HL-60 (cell line): ENCODE results near the gene CXCR6.

ENCODE experiments used
- DNase-seq, 2 experiments: peaks; one replicate each; pipeline ENCODE4 v3.0.0-alpha.2; 2010 to 2020; ENCODE audit warnings: low read depth in 1 of 2, low spot score in 1 of 2
- H3K27ac ChIP-seq: fragments of 250-450 bp; sonication (Bioruptor Pico); replicated peaks from 2 replicates; pipeline ENCODE4 v1.5.1; 2020; ENCODE audit warnings: mild to moderate bottlenecking, moderate library complexity
- H3K27me3 ChIP-seq: fragments of 250-450 bp; sonication (Bioruptor Pico); 2 replicates; pipeline ENCODE4 v1.5.1; 2021; ENCODE audit warnings: mild to moderate bottlenecking, moderate library complexity; ENCODE audit not compliant: insufficient read depth, poor library complexity, severe bottlenecking
- H3K4me3 ChIP-seq: replicated peaks from 2 replicates; pipeline ENCODE4 v1.5.1; 2011; ENCODE audit warnings: mild to moderate bottlenecking, control low read depth, low read length; ENCODE audit not compliant: insufficient read depth
- GABPA ChIP-seq: IDR thresholded peaks from 2 replicates; pipeline ENCODE4 v1.6.1; 2012; ENCODE audit warnings: low read depth
- POLR2AphosphoS5 ChIP-seq: IDR thresholded peaks from 2 replicates; pipeline ENCODE4 v1.6.1; 2012; ENCODE audit warnings: low read depth
- SPI1 ChIP-seq: IDR thresholded peaks from 2 replicates; pipeline ENCODE4 v1.6.1; 2012; ENCODE audit warnings: low read depth, mild to moderate bottlenecking, borderline replicate concordance
- TF ChIP-seq, protein P1 (sequence below): IDR thresholded peaks from one replicate; pipeline ENCODE4 v1.5.1; 2011; ENCODE audit warnings: low read length, control low read depth, inconsistent platforms; ENCODE audit not compliant: insufficient read depth
- TF ChIP-seq, protein P2 (sequence below): IDR thresholded peaks from 2 replicates; pipeline ENCODE4 v1.6.1; 2012; ENCODE audit warnings: low read depth; ENCODE audit not compliant: insufficient replicate concordance

The CXCR6 gene

DNA sequence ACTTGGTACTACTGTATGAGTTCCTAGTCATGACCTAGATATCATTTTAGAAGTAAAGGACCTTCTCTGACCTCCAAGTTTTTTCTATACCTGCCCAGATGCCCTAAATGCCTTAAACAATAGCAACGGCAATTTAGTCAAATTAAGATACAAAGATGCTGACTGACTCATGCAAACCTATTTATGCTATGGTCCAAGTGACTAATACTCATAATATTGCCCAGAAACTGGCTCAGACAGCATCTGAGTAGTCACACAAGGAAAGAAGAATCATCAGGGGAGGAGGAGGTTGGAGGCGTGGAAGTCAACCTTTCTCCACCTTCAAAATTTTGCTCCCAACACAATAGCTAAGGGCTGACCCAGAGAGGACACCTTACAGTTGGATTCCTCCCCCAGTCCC is 45.5 kb downstream of the CXCR6 start:
- TF ChIP-seq, protein P1, sequence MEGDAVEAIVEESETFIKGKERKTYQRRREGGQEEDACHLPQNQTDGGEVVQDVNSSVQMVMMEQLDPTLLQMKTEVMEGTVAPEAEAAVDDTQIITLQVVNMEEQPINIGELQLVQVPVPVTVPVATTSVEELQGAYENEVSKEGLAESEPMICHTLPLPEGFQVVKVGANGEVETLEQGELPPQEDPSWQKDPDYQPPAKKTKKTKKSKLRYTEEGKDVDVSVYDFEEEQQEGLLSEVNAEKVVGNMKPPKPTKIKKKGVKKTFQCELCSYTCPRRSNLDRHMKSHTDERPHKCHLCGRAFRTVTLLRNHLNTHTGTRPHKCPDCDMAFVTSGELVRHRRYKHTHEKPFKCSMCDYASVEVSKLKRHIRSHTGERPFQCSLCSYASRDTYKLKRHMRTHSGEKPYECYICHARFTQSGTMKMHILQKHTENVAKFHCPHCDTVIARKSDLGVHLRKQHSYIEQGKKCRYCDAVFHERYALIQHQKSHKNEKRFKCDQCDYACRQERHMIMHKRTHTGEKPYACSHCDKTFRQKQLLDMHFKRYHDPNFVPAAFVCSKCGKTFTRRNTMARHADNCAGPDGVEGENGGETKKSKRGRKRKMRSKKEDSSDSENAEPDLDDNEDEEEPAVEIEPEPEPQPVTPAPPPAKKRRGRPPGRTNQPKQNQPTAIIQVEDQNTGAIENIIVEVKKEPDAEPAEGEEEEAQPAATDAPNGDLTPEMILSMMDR = no peak
- TF ChIP-seq, protein P2, sequence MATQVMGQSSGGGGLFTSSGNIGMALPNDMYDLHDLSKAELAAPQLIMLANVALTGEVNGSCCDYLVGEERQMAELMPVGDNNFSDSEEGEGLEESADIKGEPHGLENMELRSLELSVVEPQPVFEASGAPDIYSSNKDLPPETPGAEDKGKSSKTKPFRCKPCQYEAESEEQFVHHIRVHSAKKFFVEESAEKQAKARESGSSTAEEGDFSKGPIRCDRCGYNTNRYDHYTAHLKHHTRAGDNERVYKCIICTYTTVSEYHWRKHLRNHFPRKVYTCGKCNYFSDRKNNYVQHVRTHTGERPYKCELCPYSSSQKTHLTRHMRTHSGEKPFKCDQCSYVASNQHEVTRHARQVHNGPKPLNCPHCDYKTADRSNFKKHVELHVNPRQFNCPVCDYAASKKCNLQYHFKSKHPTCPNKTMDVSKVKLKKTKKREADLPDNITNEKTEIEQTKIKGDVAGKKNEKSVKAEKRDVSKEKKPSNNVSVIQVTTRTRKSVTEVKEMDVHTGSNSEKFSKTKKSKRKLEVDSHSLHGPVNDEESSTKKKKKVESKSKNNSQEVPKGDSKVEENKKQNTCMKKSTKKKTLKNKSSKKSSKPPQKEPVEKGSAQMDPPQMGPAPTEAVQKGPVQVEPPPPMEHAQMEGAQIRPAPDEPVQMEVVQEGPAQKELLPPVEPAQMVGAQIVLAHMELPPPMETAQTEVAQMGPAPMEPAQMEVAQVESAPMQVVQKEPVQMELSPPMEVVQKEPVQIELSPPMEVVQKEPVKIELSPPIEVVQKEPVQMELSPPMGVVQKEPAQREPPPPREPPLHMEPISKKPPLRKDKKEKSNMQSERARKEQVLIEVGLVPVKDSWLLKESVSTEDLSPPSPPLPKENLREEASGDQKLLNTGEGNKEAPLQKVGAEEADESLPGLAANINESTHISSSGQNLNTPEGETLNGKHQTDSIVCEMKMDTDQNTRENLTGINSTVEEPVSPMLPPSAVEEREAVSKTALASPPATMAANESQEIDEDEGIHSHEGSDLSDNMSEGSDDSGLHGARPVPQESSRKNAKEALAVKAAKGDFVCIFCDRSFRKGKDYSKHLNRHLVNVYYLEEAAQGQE = no peak
- TF ChIP-seq GABPA (no peak), POLR2AphosphoS5 (no peak), SPI1 (no peak)
- Histone ChIP-seq H3K27ac (no peak overlapping the region), H3K4me3 (no peak overlapping the region), H3K27me3 (no peaks in the 10 kb centered on the region)
- DNase-seq = no peak

DNA sequence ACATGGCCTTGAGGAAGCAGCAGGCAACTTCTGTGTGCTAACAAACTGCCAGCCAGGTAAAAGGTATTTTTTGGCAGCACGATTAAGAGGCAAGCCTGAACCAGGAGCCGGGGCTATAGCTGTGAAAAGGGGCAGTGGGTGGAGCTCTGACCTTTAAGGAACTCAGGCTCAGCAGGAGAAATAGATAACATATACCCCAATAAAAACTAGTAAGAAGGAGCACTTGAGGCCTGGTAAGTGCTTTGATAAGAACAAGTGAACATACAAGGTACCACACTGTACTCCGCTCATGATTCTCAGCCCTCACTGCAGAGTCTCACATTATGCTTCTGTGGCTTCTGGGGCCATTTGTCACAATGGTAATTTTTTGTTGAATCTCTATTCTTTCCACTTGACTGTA is 46.9 kb downstream of the CXCR6 start:
- TF ChIP-seq, protein P2 = no peak
- TF ChIP-seq SPI1 (no peak), GABPA (no peak), POLR2AphosphoS5 (no peak)
- TF ChIP-seq, protein P1 = no peak
- Histone ChIP-seq H3K27ac (no peak overlapping the region), H3K27me3 (no peaks in the 10 kb centered on the region), H3K4me3 (no peak overlapping the region)
- DNase-seq = no peak

DNA sequence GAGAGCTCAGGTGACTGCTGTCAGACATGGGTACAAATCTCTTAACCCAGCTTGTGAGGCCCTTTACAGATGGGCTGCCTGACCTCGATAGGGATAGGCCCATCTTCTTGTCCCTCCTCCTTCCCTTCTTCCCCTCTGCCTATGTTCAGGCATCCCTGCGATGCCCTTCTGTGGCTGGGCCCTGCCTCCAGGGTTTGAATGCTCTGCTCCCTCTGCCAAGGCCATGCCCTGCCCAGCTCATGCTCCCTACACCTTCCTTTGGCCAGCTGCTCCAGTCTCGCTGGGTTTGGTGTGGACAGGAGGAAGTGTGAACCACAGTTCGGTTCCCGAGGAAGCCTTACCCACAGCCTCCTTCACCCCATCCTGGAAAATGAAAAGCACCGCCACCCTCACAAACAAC is 48.1 kb downstream of the CXCR6 start:
- DNase-seq = no peak
- Histone ChIP-seq H3K27ac (no peak overlapping the region), H3K27me3 (no peaks in the 10 kb centered on the region), H3K4me3 (no peak overlapping the region)
- TF ChIP-seq, protein P2 = no peak
- no peak for TF ChIP-seq SPI1
- TF ChIP-seq POLR2AphosphoS5 = no peak
- no peak for TF ChIP-seq GABPA
- TF ChIP-seq, protein P1 = no peak
